Keratinocyte (primary cell): Measurements from ENCODE around the gene IL32. TPM values are rescaled to one million over a fixed set of nuclear protein-coding genes. Genes with fewer than 3 reads are reported as not detected.

ENCODE experiments used
- DNase-seq: peaks from one replicate; pipeline ENCODE4 v3.0.0-alpha.2; 2011; ENCODE audit warnings: low read depth, missing footprints, low spot score
- FAIRE-seq: peaks from 2 replicates; lab custom pipeline; 2011; peaks lifted over from hg19 to GRCh38; lab: Jason Lieb, UNC
- H2AFZ ChIP-seq: 2 replicates; pipeline ENCODE4 v1.6.0; 2012; ENCODE audit warnings: low read length, control low read depth, inconsistent platforms; ENCODE audit not compliant: control insufficient read depth
- H3K27ac ChIP-seq: 2 replicates; pipeline ENCODE4 v1.5.1; 2011; ENCODE audit warnings: low read length; ENCODE audit not compliant: control insufficient read depth, insufficient read depth
- H3K27me3 ChIP-seq: 3 replicates; pipeline ENCODE4 v1.6.0; 2011; ENCODE audit warnings: low read length; ENCODE audit not compliant: control insufficient read depth, insufficient read depth; ENCODE audit errors: extremely low read depth
- H3K36me3 ChIP-seq, 2 experiments: 2 replicates in 1 of 2; 3 replicates in 1 of 2; pipeline ENCODE4 v1.5.1; 2011; ENCODE audit warnings: low read length in 2 of 2, mild to moderate bottlenecking in 1 of 2; ENCODE audit not compliant: control insufficient read depth in 2 of 2, insufficient read depth in 2 of 2; ENCODE audit errors: extremely low read depth in 1 of 2
- H3K4me1 ChIP-seq: 3 replicates; pipeline ENCODE4 v1.5.1; 2011; ENCODE audit warnings: low read length; ENCODE audit not compliant: control insufficient read depth, insufficient read depth; ENCODE audit errors: extremely low read depth
- H3K4me2 ChIP-seq: 3 replicates; pipeline ENCODE4 v1.6.0; 2011; ENCODE audit warnings: low read depth, low read length; ENCODE audit not compliant: control insufficient read depth, insufficient read depth; ENCODE audit errors: extremely low read depth
- H3K4me3 ChIP-seq, 3 experiments: fragments of 200-600 bp in 1 of 3; sonication (generic) in 1 of 3; 2 replicates in 2 of 3; 3 replicates in 1 of 3; pipeline ENCODE4 v1.5.1; 2011 to 2016; ENCODE audit warnings: low read length in 3 of 3, mild to moderate bottlenecking in 3 of 3, control low read depth in 2 of 3, inconsistent platforms in 1 of 3, low read depth in 1 of 3, mixed read lengths in 1 of 3, mixed run types in 1 of 3, moderate library complexity in 1 of 3; ENCODE audit not compliant: control insufficient read depth in 2 of 3, insufficient read depth in 2 of 3; ENCODE audit errors: extremely low read depth in 1 of 3
- H3K79me2 ChIP-seq: 2 replicates; pipeline ENCODE4 v1.6.0; 2012; ENCODE audit warnings: low read length; ENCODE audit not compliant: control insufficient read depth, insufficient read depth
- H3K9ac ChIP-seq: 3 replicates; pipeline ENCODE4 v1.6.0; 2011; ENCODE audit warnings: low read length; ENCODE audit not compliant: control insufficient read depth, insufficient read depth; ENCODE audit errors: extremely low read depth
- H3K9me1 ChIP-seq: 3 replicates; pipeline ENCODE4 v1.6.0; 2011; ENCODE audit warnings: low read length; ENCODE audit not compliant: control insufficient read depth, insufficient read depth; ENCODE audit errors: extremely low read depth
- H3K9me3 ChIP-seq: 2 replicates; pipeline ENCODE4 v1.5.1; 2012; ENCODE audit warnings: low read depth, low read length; ENCODE audit not compliant: control insufficient read depth
- H4K20me1 ChIP-seq: 3 replicates; pipeline ENCODE4 v1.6.0; 2011; ENCODE audit warnings: low read length; ENCODE audit not compliant: control insufficient read depth, insufficient read depth; ENCODE audit errors: extremely low read depth
- EZH2 ChIP-seq: IDR thresholded peaks from one replicate; pipeline ENCODE4 v1.6.1; 2012; ENCODE audit warnings: inconsistent platforms, mild to moderate bottlenecking, low read length, moderate library complexity
- dilution Hi-C: fragments of 300-500 bp; cut with MboI; formaldehyde crosslinking; loops from one replicate; pipeline ENCODE4 v1.7.0; 2020; ENCODE audit warnings: low sequenced_read_pairs; ENCODE audit not compliant: extremely low pct_ligation_motif_present
- polyA plus RNA-seq, 5 experiments: library from polyadenylated mRNA; depleted of rRNA in 3 of 5; stranded (reverse) in 3 of 5; stranded (forward) in 1 of 5; unstranded in 1 of 5; fragments of >200 nt; gene quantifications; 1 replicate in 1 of 5; 2 replicates in 3 of 5; 3 replicates in 1 of 5; pipeline versions ENCODE4 v1.2.1 to v1.2.3, GENCODE V29; 2011 to 2012; ENCODE audit warnings: missing spikeins in 2 of 5, low read depth in 1 of 5, low replicate concordance in 1 of 5
- TF ChIP-seq, protein P1 (sequence below), 3 experiments: IDR thresholded peaks in 1 of 3; conservative IDR thresholded peaks in 1 of 3; optimal IDR thresholded peaks in 1 of 3; 2 replicates in 2 of 3; 3 replicates in 1 of 3; pipeline versions ENCODE3 to v1.5.1; 2011; ENCODE audit warnings: low read length in 3 of 3, mild to moderate bottlenecking in 3 of 3, moderate library complexity in 2 of 3, control low read depth in 1 of 3, inconsistent platforms in 1 of 3; ENCODE audit not compliant: insufficient read depth in 2 of 3; ENCODE audit errors: extremely low read depth in 1 of 3

Gene IL32
- polyA plus RNA-seq, 1 donor (not counting 4 experiments of a cell fraction or from before 2014, with no cell fraction given) = 0.28 TPM

- H3K4me2 ChIP-seq = peak overlapping the region; percentile 41
- no peak overlapping the region for H3K9ac ChIP-seq
- peaks cover 19% of the 10 kb centered on the region for H3K27me3 ChIP-seq
- H3K27ac ChIP-seq = no peak overlapping the region
- H3K4me1 ChIP-seq = peaks cover 13% of the 10 kb centered on the region
- H3K36me3 ChIP-seq = peaks cover 11 to 15% of the 10 kb centered on the region in 2 experiments
- TF ChIP-seq, protein P1, sequence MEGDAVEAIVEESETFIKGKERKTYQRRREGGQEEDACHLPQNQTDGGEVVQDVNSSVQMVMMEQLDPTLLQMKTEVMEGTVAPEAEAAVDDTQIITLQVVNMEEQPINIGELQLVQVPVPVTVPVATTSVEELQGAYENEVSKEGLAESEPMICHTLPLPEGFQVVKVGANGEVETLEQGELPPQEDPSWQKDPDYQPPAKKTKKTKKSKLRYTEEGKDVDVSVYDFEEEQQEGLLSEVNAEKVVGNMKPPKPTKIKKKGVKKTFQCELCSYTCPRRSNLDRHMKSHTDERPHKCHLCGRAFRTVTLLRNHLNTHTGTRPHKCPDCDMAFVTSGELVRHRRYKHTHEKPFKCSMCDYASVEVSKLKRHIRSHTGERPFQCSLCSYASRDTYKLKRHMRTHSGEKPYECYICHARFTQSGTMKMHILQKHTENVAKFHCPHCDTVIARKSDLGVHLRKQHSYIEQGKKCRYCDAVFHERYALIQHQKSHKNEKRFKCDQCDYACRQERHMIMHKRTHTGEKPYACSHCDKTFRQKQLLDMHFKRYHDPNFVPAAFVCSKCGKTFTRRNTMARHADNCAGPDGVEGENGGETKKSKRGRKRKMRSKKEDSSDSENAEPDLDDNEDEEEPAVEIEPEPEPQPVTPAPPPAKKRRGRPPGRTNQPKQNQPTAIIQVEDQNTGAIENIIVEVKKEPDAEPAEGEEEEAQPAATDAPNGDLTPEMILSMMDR (optimal IDR thresholded peaks at IDR 0.05 in 1 of 3, IDR thresholded peaks at IDR 0.05 in 1 of 3, conservative IDR thresholded peaks at IDR 0.05 in 1 of 3; ENCODE audit: extremely low read depth in 1 of 3, insufficient read depth in 2 of 3, low read length in 3 of 3) = peak; percentile 41 to 92 (median 92)
- no peak for TF ChIP-seq EZH2
- FAIRE-seq = no peak
- H2AFZ ChIP-seq = no peak overlapping the region
- H3K9me1 ChIP-seq = no peaks in the 10 kb centered on the region
- no peaks in the 10 kb centered on the region for H3K9me3 ChIP-seq
- dilution Hi-C loops = no loop called here
- no peaks in the 10 kb centered on the region for H3K79me2 ChIP-seq
- DNase-seq = no peak
- H4K20me1 ChIP-seq = no peaks in the 10 kb centered on the region
- H3K4me3 ChIP-seq = no peak overlapping the region
Measured at GRCh38 chr16:3027983-3028715, 37.3 kb upstream of the IL32 start.

- FAIRE-seq (no peak), DNase-seq (no peak)
- dilution Hi-C loops = no loop called here
- Histone ChIP-seq H4K20me1 (no peaks in the 10 kb centered on the region), H3K4me1 (peaks cover 7% of the 10 kb centered on the region), H3K79me2 (no peaks in the 10 kb centered on the region), H2AFZ (no peak overlapping the region), H3K9me3 (no peaks in the 10 kb centered on the region), H3K4me3 (no peak overlapping the region), H3K27me3 (peaks cover 19% of the 10 kb centered on the region), H3K4me2 (peak overlapping the region; percentile 22), H3K9me1 (no peaks in the 10 kb centered on the region), H3K27ac (no peak overlapping the region), H3K36me3 (peaks cover 11 to 14% of the 10 kb centered on the region in 2 experiments), H3K9ac (no peak overlapping the region)
- no peak for TF ChIP-seq EZH2
- TF ChIP-seq, protein P1 (optimal IDR thresholded peaks at IDR 0.05 in 1 of 3, IDR thresholded peaks at IDR 0.05 in 1 of 3, conservative IDR thresholded peaks at IDR 0.05 in 1 of 3; ENCODE audit: extremely low read depth in 1 of 3, insufficient read depth in 2 of 3, low read length in 3 of 3) = no peak
Measured at GRCh38 chr16:3028716-3029319, 36.6 kb upstream of the IL32 start.
